VCaP (cell line): Measurements from ENCODE around the gene PTPRN2.
A peak's percentile ranks its signal among the peaks of the same experiment; 100 is the strongest.

Experiments used
- H3K27ac ChIP-seq: fragments of 450-650 bp; 2 replicates; pipeline ENCODE4 v1.5.1; 2017
- CTCF ChIP-seq: fragments of 450-650 bp; conservative IDR thresholded peaks from 2 replicates; pipeline ENCODE4 v1.5.1; 2017; ENCODE audit warnings: mild to moderate bottlenecking, moderate library complexity

The PTPRN2 gene

GRCh38 chr7:158589653-158590052 is 2.0 kb upstream of the PTPRN2 start:
- H3K27ac ChIP-seq, result peak overlapping the region; percentile 90
- no peak for TF ChIP-seq CTCF

- peak overlapping the region; percentile 90 for H3K27ac ChIP-seq
- no peak for TF ChIP-seq CTCF
These were observed 1.3 kb upstream of the PTPRN2 start for GRCh38 chr7:158588878-158589442.

- no peak for TF ChIP-seq CTCF
- peak overlapping the region; percentile 90 for H3K27ac ChIP-seq
These were observed 658 bp upstream of the PTPRN2 start for GRCh38 chr7:158588085-158588877.

GRCh38 chr7:158586499-158587161 is 993 bp downstream of the PTPRN2 start:
- H3K27ac ChIP-seq, result peak overlapping the region; percentile 90
- TF ChIP-seq CTCF, result no peak

GRCh38 chr7:158585721-158586498 is 1.7 kb downstream of the PTPRN2 start:
- no peak for TF ChIP-seq CTCF
- peak overlapping the region; percentile 90 for H3K27ac ChIP-seq

- TF ChIP-seq CTCF, result no peak
- peak overlapping the region; percentile 93 for H3K27ac ChIP-seq
These were observed 3.2 kb downstream of the PTPRN2 start for GRCh38 chr7:158584407-158584806.

GRCh38 chr7:158583810-158584209 is 3.8 kb downstream of the PTPRN2 start:
- peak overlapping the region; percentile 93 for H3K27ac ChIP-seq
- TF ChIP-seq CTCF, result no peak
